HUES48 (cell line): ENCODE measurements around the gene DLG2.
"Not testable (repeated sequence)": the region's sequence is repeated elsewhere in the genome, so short reads cannot be mapped to it uniquely, and the experiment has no call there.

Experiments
- H3K27ac ChIP-seq: one replicate; pipeline ENCODE4 v1.7.0; 2013; ENCODE audit warnings: low read depth, low read length, inconsistent platforms
- H3K27me3 ChIP-seq: 2 replicates; pipeline ENCODE4 v1.6.1; 2013; ENCODE audit warnings: mild to moderate bottlenecking, low read length; ENCODE audit not compliant: control insufficient read depth, insufficient read depth
- H3K36me3 ChIP-seq: 2 replicates; pipeline ENCODE4 v1.6.1; 2013; ENCODE audit warnings: low read length; ENCODE audit not compliant: control insufficient read depth, insufficient read depth
- H3K4me1 ChIP-seq: 2 replicates; pipeline ENCODE4 v1.6.1; 2013; ENCODE audit warnings: mild to moderate bottlenecking, low read length; ENCODE audit not compliant: control insufficient read depth, insufficient read depth
- H3K4me3 ChIP-seq: 2 replicates; pipeline ENCODE4 v1.5.1; 2013; ENCODE audit warnings: mild to moderate bottlenecking, low read depth, low read length
- H3K9ac ChIP-seq: 2 replicates; pipeline ENCODE4 v1.6.1; 2013; ENCODE audit warnings: mild to moderate bottlenecking, low read depth, low read length, moderate library complexity
- H3K9me3 ChIP-seq: 2 replicates; pipeline ENCODE4 v1.6.1; 2013; ENCODE audit warnings: low read length; ENCODE audit not compliant: control insufficient read depth, insufficient read depth

DLG2 gene

DNA sequence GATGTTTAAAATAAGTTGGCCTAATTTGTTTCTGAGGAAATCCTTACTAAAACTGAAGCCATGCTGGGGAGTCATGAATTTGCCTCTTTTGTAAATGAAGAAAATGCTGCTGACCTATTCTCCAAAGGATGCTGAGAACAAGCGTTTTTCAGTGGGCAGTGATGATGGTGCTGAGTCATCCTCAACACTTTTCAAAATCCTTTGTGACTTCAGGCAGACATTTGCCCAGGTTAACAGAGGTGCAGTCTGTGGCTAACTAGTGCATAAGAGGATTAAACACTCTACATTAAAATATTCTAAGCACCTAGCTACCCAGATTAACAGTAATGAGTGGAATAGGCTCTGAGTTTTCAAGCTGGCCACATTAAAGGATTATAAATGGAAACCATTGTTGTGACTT lies 509.0 kb downstream of the DLG2 start:
- Histone ChIP-seq H3K27ac (peak overlapping the region; percentile 88), H3K4me1 (peaks cover 10% of the 10 kb centered on the region), H3K9ac (peak overlapping the region; percentile 28; the same call in 1 of the 2 replicates), H3K4me3 (no peak overlapping the region), H3K9me3 (no peaks in the 10 kb centered on the region), H3K27me3 (no peaks in the 10 kb centered on the region), H3K36me3 (no peaks in the 10 kb centered on the region)

DNA sequence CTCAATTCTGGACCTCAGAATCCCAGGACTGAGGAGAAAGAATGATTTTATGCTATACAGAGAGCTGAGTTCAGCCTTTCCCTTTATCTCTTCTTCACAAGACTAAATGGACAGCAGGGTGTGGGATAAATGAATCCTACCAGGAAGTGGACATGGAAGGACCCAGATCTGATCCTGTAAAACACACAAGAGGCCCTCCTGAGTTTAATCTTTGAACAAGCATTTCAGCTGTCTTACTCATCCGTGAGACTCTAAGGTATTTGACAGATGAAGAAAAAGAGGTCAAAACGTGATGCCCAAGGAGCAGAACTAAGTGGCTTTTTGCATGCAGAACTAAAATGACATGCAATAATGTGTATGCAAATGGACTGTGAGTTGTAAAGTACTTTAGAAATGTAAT lies 511.3 kb downstream of the DLG2 start:
- no peaks in the 10 kb centered on the region for H3K36me3 ChIP-seq
- no peak overlapping the region for H3K27ac ChIP-seq
- no peak overlapping the region for H3K4me3 ChIP-seq
- no peaks in the 10 kb centered on the region for H3K27me3 ChIP-seq
- peaks cover 10% of the 10 kb centered on the region for H3K4me1 ChIP-seq
- H3K9ac ChIP-seq: no peak overlapping the region
- no peaks in the 10 kb centered on the region for H3K9me3 ChIP-seq

DNA sequence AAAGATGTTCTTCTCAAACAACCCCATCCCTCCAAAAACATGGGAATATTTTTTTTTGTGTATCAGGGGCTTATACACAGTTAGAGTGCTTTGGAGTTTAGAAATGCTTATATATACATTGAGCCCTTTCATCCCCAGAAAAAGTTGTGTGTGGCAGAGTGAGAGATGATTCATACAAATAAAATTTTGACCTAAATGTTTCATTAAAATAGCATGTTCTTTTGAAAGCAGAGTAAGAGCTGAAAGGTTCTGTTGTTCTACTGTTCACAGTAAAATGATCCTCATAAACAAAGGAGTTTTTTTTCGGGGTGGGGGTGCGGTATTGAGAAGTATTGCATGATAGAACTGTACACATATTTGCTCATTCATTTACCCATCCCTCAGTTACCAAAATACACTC lies 512.4 kb downstream of the DLG2 start:
- Histone ChIP-seq H3K4me3 (no peak overlapping the region), H3K9me3 (no peaks in the 10 kb centered on the region), H3K9ac (no peak overlapping the region), H3K27me3 (no peaks in the 10 kb centered on the region), H3K4me1 (peaks cover 10% of the 10 kb centered on the region), H3K27ac (no peak overlapping the region), H3K36me3 (no peaks in the 10 kb centered on the region)

DNA sequence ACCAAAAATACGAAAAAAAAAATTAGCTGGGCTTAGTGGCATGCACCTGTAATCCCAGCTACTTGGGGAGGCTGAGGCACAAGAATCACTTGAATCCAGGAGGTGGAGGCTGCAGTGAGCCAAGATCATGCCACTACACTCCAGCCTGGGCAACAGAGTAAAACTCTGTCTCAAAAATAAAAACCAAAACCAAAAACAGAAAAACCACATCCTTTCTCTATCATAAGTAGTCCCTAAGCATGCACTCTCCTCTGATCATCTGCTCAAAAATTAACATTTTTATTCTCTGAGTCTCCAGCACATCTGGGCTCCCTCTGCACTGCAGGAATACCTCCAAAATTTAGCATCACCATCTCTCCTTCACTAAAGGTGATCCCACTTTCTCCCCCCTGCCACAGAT lies 516.9 kb downstream of the DLG2 start:
- H3K9me3 ChIP-seq, H3K9ac ChIP-seq, H3K4me1 ChIP-seq, H3K36me3 ChIP-seq, H3K27me3 ChIP-seq, H3K27ac ChIP-seq, H3K4me3 ChIP-seq: not testable (repeated sequence)

DNA sequence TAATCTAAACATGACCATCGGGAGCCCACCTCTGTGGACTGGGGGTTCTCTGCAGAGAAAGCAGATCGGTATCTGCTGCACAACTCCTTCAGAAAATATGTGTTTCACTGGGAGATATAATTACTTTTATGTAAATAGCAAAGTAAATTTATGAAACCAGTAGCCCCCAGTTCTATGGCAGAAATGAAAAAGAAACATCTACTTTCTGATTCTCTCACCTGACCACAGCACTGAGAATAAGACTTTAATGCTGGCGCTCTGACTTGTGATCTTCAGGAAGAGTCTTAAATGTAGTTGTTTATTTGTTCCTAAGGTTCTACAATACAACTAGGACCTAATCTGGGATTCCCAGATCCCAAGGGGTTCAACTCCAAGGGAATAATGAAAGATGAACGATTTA lies 518.0 kb downstream of the DLG2 start:
- H3K36me3 ChIP-seq: no peaks in the 10 kb centered on the region
- no peaks in the 10 kb centered on the region for H3K9me3 ChIP-seq
- no peak overlapping the region for H3K27ac ChIP-seq
- H3K4me1 ChIP-seq: no peaks in the 10 kb centered on the region
- no peak overlapping the region for H3K4me3 ChIP-seq
- H3K9ac ChIP-seq: no peak overlapping the region
- H3K27me3 ChIP-seq: no peaks in the 10 kb centered on the region

DNA sequence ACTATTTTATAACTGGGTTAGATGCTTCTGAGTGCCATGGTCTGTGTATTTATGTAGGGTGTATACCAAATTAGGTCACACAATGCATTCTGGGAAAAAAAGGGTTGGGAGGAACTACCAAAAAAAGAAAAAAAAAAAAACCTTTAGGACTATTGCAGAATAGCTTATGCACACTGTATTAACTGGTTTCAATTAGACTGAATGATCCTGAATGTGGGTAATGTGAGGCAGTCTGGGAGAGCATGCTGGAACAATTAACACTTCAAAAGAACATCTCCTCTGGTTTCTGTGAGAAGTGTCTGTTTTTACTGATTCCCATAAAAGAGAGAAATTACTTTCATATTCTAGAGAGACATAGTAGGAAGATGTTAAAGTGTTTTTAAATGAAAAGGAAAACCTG lies 521.3 kb downstream of the DLG2 start:
- H3K27me3 ChIP-seq: no peaks in the 10 kb centered on the region
- no peak overlapping the region for H3K4me3 ChIP-seq
- no peaks in the 10 kb centered on the region for H3K36me3 ChIP-seq
- H3K9ac ChIP-seq: no peak overlapping the region
- no peaks in the 10 kb centered on the region for H3K4me1 ChIP-seq
- H3K27ac ChIP-seq: no peak overlapping the region
- no peaks in the 10 kb centered on the region for H3K9me3 ChIP-seq

DNA sequence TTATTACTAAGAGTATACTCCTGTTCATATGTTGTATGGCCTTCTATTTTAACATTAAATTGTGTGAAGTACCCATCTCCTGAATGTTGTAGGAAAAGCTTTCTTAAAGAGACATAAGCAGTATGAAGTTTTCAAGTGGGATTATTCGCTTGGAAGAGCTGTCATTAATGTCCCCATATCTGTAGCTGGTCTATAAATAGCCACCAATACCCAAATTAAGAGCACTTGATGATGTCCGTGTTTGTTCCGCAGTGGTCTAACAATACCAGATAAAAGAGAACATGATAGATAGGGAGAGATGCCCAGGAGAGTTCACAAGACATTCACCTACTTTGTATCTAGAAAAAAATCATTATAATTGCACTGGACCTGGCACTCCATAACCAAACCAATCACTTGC lies 527.6 kb downstream of the DLG2 start:
- H3K27ac ChIP-seq: no peak overlapping the region
- no peaks in the 10 kb centered on the region for H3K27me3 ChIP-seq
- H3K4me3 ChIP-seq: no peak overlapping the region
- no peaks in the 10 kb centered on the region for H3K36me3 ChIP-seq
- no peaks in the 10 kb centered on the region for H3K9me3 ChIP-seq
- no peaks in the 10 kb centered on the region for H3K4me1 ChIP-seq
- H3K9ac ChIP-seq: no peak overlapping the region

DNA sequence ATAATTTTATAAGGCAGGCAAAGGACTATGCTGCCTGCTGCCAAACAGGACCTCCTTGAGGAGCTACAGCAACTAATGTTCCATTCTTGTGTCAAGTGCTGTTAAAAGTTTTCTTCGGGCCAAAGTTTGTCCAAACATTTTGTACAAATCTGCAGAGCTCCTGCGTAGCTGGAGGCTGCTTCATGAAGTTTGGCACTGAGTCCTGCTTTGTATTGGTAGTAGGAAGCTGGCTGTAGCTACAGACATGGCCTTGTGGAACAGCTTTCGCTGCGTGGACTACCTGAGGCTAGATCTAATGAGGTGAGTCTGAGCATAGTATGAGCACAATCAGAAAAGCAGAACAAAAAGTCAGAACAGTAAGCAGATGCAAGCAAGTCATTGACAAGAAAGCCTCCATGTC lies 528.1 kb downstream of the DLG2 start:
- H3K9me3 ChIP-seq: no peaks in the 10 kb centered on the region
- no peaks in the 10 kb centered on the region for H3K36me3 ChIP-seq
- H3K27me3 ChIP-seq: no peaks in the 10 kb centered on the region
- no peaks in the 10 kb centered on the region for H3K4me1 ChIP-seq
- H3K9ac ChIP-seq: no peak overlapping the region
- no peak overlapping the region for H3K27ac ChIP-seq
- H3K4me3 ChIP-seq: no peak overlapping the region

DNA sequence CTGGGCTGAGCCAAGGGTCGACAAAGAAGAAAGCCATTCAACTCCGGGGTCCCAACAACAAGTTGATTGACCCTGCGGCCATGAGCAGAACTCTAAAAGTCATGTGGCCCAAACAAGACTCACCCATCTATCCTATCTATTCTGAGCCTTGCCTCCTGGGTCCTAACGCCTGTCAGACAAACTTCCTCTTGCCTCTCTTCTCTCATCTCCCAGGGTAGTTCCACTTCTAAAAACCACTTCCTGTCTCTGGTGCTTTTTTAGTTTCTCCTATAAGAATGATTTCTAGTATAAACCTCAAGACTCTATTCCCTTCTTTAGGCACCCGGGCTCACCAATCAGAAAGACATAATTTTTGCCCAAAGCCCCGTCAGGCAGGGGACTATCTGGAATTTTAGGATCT lies 530.2 kb downstream of the DLG2 start:
- no peaks in the 10 kb centered on the region for H3K4me1 ChIP-seq
- H3K27me3 ChIP-seq: no peaks in the 10 kb centered on the region
- H3K9ac ChIP-seq: no peak overlapping the region
- H3K4me3 ChIP-seq: no peak overlapping the region
- H3K9me3 ChIP-seq: no peaks in the 10 kb centered on the region
- H3K27ac ChIP-seq: no peak overlapping the region
- no peaks in the 10 kb centered on the region for H3K36me3 ChIP-seq

DNA sequence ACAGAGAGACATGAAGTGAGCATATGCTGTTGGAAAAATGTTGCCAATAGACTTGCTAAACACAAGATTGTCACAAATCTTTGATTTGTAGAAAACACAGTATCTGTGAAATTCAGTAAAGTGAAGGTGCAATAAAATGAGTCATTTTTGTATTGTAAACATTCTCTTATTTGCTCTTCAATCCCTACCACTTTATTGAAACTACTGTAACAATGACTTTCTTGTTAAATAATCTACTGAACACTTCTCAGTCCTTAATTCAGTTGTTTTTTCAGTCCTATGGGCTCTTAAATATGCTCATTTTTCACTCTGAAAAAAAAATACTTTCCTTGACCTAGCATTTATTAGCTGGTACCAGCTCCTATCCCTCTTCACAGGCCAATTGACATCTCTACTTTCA lies 531.9 kb downstream of the DLG2 start:
- H3K9ac ChIP-seq: no peak overlapping the region
- no peaks in the 10 kb centered on the region for H3K4me1 ChIP-seq
- no peaks in the 10 kb centered on the region for H3K36me3 ChIP-seq
- no peaks in the 10 kb centered on the region for H3K27me3 ChIP-seq
- no peaks in the 10 kb centered on the region for H3K9me3 ChIP-seq
- no peak overlapping the region for H3K4me3 ChIP-seq
- no peak overlapping the region for H3K27ac ChIP-seq

DNA sequence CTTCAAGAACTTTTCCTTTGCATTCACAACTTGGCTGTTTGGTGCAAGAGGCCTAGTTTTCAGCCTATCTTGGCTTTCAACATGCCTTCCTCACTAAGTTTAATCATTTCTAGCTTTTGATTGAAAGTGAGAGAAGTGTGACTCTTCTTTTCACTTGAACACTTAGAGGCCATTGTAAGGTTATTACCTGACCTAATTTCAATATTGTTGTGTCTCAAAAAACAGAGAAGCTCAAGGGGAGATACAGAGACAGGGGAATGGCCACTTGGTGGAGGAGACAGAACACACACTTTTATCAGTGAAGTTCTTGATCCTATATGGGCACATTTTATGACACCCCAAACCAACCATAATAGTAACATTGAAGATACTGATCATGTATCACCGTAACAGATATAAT lies 532.3 kb downstream of the DLG2 start:
- Histone ChIP-seq H3K4me1 (no peaks in the 10 kb centered on the region), H3K27ac (no peak overlapping the region), H3K4me3 (no peak overlapping the region), H3K9ac (no peak overlapping the region), H3K27me3 (no peaks in the 10 kb centered on the region), H3K9me3 (no peaks in the 10 kb centered on the region), H3K36me3 (no peaks in the 10 kb centered on the region)

DNA sequence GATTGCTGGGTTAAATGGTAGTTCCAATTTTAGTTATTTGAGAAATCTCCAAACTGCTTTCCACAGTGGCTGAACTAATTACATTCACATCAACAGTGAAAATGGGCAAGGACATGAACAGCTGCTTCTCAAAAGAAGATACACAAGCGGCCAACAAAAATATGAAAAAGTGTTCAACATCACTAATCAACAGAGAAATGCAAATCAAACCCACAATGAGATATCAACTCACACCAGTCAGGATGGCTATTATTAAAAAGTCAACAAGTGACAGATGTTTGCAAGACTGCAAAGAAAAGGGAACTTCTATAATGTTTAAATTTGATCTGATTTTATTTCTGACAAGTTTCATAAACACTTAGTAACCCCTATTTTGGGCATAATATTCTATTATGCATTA lies 537.5 kb downstream of the DLG2 start:
- Histone ChIP-seq H3K27ac (no peak overlapping the region), H3K27me3 (no peaks in the 10 kb centered on the region), H3K9me3 (no peaks in the 10 kb centered on the region), H3K4me3 (no peak overlapping the region), H3K36me3 (no peaks in the 10 kb centered on the region), H3K4me1 (no peaks in the 10 kb centered on the region), H3K9ac (no peak overlapping the region)
